HEK293 (cell line): ENCODE data around the gene TMEM243.

Source experiments
- CTCF ChIA-PET: fragments of 350-600 bp; formaldehyde crosslinking; extraction: SDS; loops from one replicate; lab custom pipeline; 2021; ENCODE audit warnings: antibody characterized with exemption; lab: Yijun Ruan, JAX
- POLR2A ChIA-PET: fragments of 300-600 bp; formaldehyde crosslinking; extraction: SDS; loops from one replicate; lab custom pipeline; 2020; ENCODE audit warnings: antibody characterized with exemption, inconsistent platforms; lab: Yijun Ruan, JAX
- H3K27ac ChIP-seq: fragments of 200-500 bp; sonication (Bioruptor generic); 2 replicates; pipeline ENCODE4 v1.5.1; 2014; ENCODE audit warnings: low read depth, low read length, control low read depth, inconsistent platforms; ENCODE audit errors: extremely low read depth
- H3K36me3 ChIP-seq, 2 experiments: fragments of 200-500 bp in 1 of 2; sonication (Bioruptor generic) in 1 of 2; 1 replicate in 1 of 2; 2 replicates in 1 of 2; pipeline ENCODE4 v1.5.1; 2014 to 2017; ENCODE audit warnings: inconsistent platforms in 2 of 2, low read length in 2 of 2; ENCODE audit not compliant: control insufficient read depth in 2 of 2, insufficient read depth in 1 of 2
- H3K4me1 ChIP-seq: fragments of 200-500 bp; sonication (Bioruptor generic); 2 replicates; pipeline ENCODE4 v1.5.1; 2014; ENCODE audit warnings: mild to moderate bottlenecking, low read length, inconsistent platforms; ENCODE audit not compliant: control insufficient read depth, insufficient read depth
- H3K4me3 ChIP-seq: 2 replicates; pipeline ENCODE4 v1.5.1; 2011; ENCODE audit warnings: low read depth, mild to moderate bottlenecking, control low read depth, low read length, moderate library complexity
- H3K9me3 ChIP-seq: fragments of 200-500 bp; sonication (Bioruptor generic); 2 replicates; pipeline ENCODE4 v1.5.1; 2014; ENCODE audit warnings: low read depth, low read length, inconsistent platforms; ENCODE audit not compliant: control insufficient read depth, insufficient read depth
- EGR2 ChIP-seq: fragments of 450-650 bp; formaldehyde crosslinking; IDR thresholded peaks from 2 replicates; pipeline ENCODE4 v1.5.1; 2016; ENCODE audit warnings: low read depth, missing biosample characterization, missing genetic modification characterization
- GLI4 ChIP-seq: fragments of 450-650 bp; formaldehyde crosslinking; IDR thresholded peaks from 2 replicates; pipeline ENCODE4 v1.5.1; 2016; ENCODE audit warnings: missing biosample characterization, missing genetic modification characterization
- KLF1 ChIP-seq: fragments of 450-650 bp; formaldehyde crosslinking; IDR thresholded peaks from 2 replicates; pipeline ENCODE4 v1.5.1; 2016; ENCODE audit warnings: missing biosample characterization, missing genetic modification characterization
- KLF8 ChIP-seq: fragments of 450-650 bp; formaldehyde crosslinking; IDR thresholded peaks from 2 replicates; pipeline ENCODE4 v1.5.1; 2016; ENCODE audit warnings: missing biosample characterization, missing genetic modification characterization
- ZBTB10 ChIP-seq: fragments of 450-650 bp; formaldehyde crosslinking; IDR thresholded peaks from 2 replicates; pipeline ENCODE4 v1.5.1; 2016; ENCODE audit warnings: missing biosample characterization, missing genetic modification characterization
- ZBTB49 ChIP-seq: fragments of 450-650 bp; formaldehyde crosslinking; IDR thresholded peaks from 2 replicates; pipeline ENCODE4 v1.5.1; 2016; ENCODE audit warnings: missing biosample characterization, missing genetic modification characterization, low read depth
- ZBTB7A ChIP-seq: fragments of 450-650 bp; formaldehyde crosslinking; IDR thresholded peaks from 2 replicates; pipeline ENCODE4 v1.5.1; 2016; ENCODE audit warnings: low read depth, missing biosample characterization, missing genetic modification characterization
- ZNF335 ChIP-seq: fragments of 450-650 bp; formaldehyde crosslinking; conservative IDR thresholded peaks from 2 replicates; pipeline ENCODE4 v1.5.1; 2016; ENCODE audit warnings: missing biosample characterization, missing genetic modification characterization
- ZNF791 ChIP-seq: fragments of 450-650 bp; formaldehyde crosslinking; IDR thresholded peaks from 2 replicates; pipeline ENCODE4 v1.5.1; 2016; ENCODE audit warnings: missing biosample characterization, missing genetic modification characterization
- TF ChIP-seq, protein P1 (sequence below): fragments of 450-650 bp; formaldehyde crosslinking; IDR thresholded peaks from 2 replicates; pipeline ENCODE4 v1.5.1; 2016; ENCODE audit warnings: missing biosample characterization, missing genetic modification characterization
- TF ChIP-seq, protein P2 (sequence below): fragments of 450-650 bp; formaldehyde crosslinking; IDR thresholded peaks from 2 replicates; pipeline ENCODE4 v1.5.1; 2016; ENCODE audit warnings: missing biosample characterization, missing genetic modification characterization
- TF ChIP-seq, protein P3 (sequence below): fragments of 450-650 bp; formaldehyde crosslinking; IDR thresholded peaks from 2 replicates; pipeline ENCODE4 v1.5.1; 2017; ENCODE audit warnings: missing biosample characterization, missing genetic modification characterization
- TF ChIP-seq, protein P4 (sequence below): fragments of 450-650 bp; formaldehyde crosslinking; IDR thresholded peaks from 2 replicates; pipeline ENCODE4 v1.5.1; 2016; ENCODE audit warnings: missing biosample characterization, missing genetic modification characterization

Gene TMEM243

DNA sequence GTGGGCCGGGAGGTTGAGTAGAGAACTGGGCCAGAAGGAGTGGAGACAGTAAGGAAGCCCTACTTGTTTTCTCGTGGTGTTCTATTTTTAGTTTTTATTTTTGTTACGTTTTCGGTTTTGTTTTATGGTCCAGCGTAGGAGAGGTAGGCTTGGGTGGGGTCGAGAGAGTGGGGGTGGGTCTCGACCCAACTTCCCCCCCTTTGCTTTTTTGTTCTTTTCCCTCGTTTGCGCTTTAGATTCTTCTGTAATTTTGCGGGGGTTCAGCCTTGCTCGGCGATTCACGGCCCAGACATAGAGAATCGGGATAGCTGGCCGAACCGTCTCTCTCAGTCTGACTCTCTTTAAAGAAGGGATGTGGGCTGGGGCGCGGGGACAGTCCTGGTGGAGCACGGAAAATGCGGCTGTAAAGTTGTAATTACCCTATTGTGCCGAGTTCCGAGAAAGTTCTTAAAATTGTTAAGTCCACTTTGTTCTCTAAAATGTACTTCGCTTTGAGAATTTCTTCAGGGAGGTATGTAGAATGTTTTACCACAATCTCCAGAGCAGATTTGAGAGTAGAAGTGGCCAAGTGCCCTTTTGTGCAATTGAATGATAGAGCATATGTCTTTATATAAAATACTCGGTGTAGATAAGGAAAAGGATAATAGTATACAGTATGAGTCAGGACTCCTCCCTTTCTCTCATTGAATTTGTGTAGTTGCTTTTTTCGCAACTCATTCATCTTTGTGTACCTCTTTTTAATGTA, 66.5 kb downstream of the TMEM243 start:
- Histone ChIP-seq H3K9me3 (no peaks in the 10 kb centered on the region), H3K4me1 (peaks cover 7% of the 10 kb centered on the region; the same call in 1 of the 2 replicates), H3K36me3 (peaks cover 0 to 5% of the 10 kb centered on the region in 2 experiments; a peak in 2 of 3 replicates), H3K27ac (peak overlapping the region; percentile 100), H3K4me3 (peak overlapping the region; percentile 94)
- no peak for TF ChIP-seq ZBTB49 (tag by site-specific recombination)
- peak; percentile 60; the same call in 1 of the 2 replicates for TF ChIP-seq ZBTB7A (tag by site-specific recombination)
- TF ChIP-seq, protein P1, sequence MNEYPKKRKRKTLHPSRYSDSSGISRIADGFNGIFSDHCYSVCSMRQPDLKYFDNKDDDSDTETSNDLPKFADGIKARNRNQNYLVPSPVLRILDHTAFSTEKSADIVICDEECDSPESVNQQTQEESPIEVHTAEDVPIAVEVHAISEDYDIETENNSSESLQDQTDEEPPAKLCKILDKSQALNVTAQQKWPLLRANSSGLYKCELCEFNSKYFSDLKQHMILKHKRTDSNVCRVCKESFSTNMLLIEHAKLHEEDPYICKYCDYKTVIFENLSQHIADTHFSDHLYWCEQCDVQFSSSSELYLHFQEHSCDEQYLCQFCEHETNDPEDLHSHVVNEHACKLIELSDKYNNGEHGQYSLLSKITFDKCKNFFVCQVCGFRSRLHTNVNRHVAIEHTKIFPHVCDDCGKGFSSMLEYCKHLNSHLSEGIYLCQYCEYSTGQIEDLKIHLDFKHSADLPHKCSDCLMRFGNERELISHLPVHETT (tag by site-specific recombination): peak; percentile 59; the same call in 1 of the 2 replicates
- TF ChIP-seq, protein P2, sequence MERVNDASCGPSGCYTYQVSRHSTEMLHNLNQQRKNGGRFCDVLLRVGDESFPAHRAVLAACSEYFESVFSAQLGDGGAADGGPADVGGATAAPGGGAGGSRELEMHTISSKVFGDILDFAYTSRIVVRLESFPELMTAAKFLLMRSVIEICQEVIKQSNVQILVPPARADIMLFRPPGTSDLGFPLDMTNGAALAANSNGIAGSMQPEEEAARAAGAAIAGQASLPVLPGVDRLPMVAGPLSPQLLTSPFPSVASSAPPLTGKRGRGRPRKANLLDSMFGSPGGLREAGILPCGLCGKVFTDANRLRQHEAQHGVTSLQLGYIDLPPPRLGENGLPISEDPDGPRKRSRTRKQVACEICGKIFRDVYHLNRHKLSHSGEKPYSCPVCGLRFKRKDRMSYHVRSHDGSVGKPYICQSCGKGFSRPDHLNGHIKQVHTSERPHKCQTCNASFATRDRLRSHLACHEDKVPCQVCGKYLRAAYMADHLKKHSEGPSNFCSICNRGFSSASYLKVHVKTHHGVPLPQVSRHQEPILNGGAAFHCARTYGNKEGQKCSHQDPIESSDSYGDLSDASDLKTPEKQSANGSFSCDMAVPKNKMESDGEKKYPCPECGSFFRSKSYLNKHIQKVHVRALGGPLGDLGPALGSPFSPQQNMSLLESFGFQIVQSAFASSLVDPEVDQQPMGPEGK (tag by site-specific recombination): peak; percentile 79
- peak; percentile 32 for TF ChIP-seq ZNF335 (tag by site-specific recombination)
- TF ChIP-seq, protein P3, sequence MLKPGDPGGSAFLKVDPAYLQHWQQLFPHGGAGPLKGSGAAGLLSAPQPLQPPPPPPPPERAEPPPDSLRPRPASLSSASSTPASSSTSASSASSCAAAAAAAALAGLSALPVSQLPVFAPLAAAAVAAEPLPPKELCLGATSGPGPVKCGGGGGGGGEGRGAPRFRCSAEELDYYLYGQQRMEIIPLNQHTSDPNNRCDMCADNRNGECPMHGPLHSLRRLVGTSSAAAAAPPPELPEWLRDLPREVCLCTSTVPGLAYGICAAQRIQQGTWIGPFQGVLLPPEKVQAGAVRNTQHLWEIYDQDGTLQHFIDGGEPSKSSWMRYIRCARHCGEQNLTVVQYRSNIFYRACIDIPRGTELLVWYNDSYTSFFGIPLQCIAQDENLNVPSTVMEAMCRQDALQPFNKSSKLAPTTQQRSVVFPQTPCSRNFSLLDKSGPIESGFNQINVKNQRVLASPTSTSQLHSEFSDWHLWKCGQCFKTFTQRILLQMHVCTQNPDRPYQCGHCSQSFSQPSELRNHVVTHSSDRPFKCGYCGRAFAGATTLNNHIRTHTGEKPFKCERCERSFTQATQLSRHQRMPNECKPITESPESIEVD (tag by site-specific recombination): peak; percentile 55
- 0 out of 2 replicates have a peak, but pooled peaks have one; percentile 37 for TF ChIP-seq KLF8 (tag by site-specific recombination)
- TF ChIP-seq, protein P4, sequence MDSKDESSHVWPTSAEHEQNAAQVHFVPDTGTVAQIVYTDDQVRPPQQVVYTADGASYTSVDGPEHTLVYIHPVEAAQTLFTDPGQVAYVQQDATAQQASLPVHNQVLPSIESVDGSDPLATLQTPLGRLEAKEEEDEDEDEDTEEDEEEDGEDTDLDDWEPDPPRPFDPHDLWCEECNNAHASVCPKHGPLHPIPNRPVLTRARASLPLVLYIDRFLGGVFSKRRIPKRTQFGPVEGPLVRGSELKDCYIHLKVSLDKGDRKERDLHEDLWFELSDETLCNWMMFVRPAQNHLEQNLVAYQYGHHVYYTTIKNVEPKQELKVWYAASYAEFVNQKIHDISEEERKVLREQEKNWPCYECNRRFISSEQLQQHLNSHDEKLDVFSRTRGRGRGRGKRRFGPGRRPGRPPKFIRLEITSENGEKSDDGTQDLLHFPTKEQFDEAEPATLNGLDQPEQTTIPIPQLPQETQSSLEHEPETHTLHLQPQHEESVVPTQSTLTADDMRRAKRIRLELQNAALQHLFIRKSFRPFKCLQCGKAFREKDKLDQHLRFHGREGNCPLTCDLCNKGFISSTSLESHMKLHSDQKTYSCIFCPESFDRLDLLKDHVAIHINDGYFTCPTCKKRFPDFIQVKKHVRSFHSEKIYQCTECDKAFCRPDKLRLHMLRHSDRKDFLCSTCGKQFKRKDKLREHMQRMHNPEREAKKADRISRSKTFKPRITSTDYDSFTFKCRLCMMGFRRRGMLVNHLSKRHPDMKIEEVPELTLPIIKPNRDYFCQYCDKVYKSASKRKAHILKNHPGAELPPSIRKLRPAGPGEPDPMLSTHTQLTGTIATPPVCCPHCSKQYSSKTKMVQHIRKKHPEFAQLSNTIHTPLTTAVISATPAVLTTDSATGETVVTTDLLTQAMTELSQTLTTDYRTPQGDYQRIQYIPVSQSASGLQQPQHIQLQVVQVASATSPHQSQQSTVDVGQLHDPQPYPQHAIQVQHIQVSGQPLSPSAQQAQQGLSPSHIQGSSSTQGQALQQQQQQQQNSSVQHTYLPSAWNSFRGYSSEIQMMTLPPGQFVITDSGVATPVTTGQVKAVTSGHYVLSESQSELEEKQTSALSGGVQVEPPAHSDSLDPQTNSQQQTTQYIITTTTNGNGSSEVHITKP: peak; percentile 52; the same call in 1 of the 2 replicates
- TF ChIP-seq EGR2 (tag by site-specific recombination): peak; percentile 17; the same call in 1 of the 2 replicates
- no peak for TF ChIP-seq GLI4 (tag by site-specific recombination)
- peak; percentile 36; the same call in 1 of the 2 replicates for TF ChIP-seq KLF1
- TF ChIP-seq ZNF791 (tag by site-specific recombination): no peak
- 0 out of 2 replicates have a peak, but pooled peaks have one; percentile 3 for TF ChIP-seq ZBTB10 (tag by site-specific recombination)
- ChIA-PET POLR2A (interaction anchor here (0.7 to 4.4 kb wide), 21 partner anchors 8 to 1071 kb away, joined by 3 to 33 read pairs (median 3); partner anchors contain the start of genes CROT, ELAPOR2 and TMEM243), CTCF (interaction anchor here (0.6 to 0.7 kb wide), 2 partner anchors 230 to 241 kb away, joined by 5 read pairs; no protein-coding TSS in a partner anchor)
